Spinal cord (tissue), 10 donors: ENCODE data around the gene USP10. TPM values are rescaled to one million over a fixed set of nuclear protein-coding genes. Genes with fewer than 3 reads are reported as not detected.

Source experiments
- DNase-seq, 6 donors: peaks; one replicate each; pipeline versions ENCODE4 v3.0.0 to v3.0.0-alpha.2; 2013 to 2015; ENCODE audit warnings: low spot score in 6 of 6, low read depth in 4 of 6
- H3K27ac ChIP-seq: one replicate; pipeline ENCODE4 v1.5.1; 2013; ENCODE audit warnings: low read depth, low read length, control low read depth
- H3K27me3 ChIP-seq: one replicate; pipeline ENCODE4 v1.6.1; 2013; ENCODE audit warnings: low read length; ENCODE audit not compliant: control insufficient read depth, insufficient read depth
- H3K36me3 ChIP-seq: one replicate; pipeline ENCODE4 v1.6.1; 2013; ENCODE audit warnings: low read length; ENCODE audit not compliant: control insufficient read depth, insufficient read depth
- H3K4me1 ChIP-seq: one replicate; pipeline ENCODE4 v1.6.1; 2013; ENCODE audit warnings: low read length; ENCODE audit not compliant: control insufficient read depth, insufficient read depth
- H3K4me3 ChIP-seq: one replicate; pipeline ENCODE4 v1.5.1; 2013; ENCODE audit warnings: low read depth, low read length, control low read depth
- H3K9me3 ChIP-seq: one replicate; pipeline ENCODE4 v1.6.1; 2013; ENCODE audit warnings: low read length; ENCODE audit not compliant: control insufficient read depth, insufficient read depth
- WGBS: methylation state at CpG from one replicate; pipeline ENCODE4 v1.1.5; 2013; ENCODE audit warnings: missing lambda C conversion rate; ENCODE audit not compliant: insufficient coverage; 5-methylcytosine and 5-hydroxymethylcytosine counted together
- polyA plus RNA-seq, 2 donors: library from polyadenylated mRNA; unstranded; fragments of 120-200 nt; gene quantifications; one replicate each; pipeline ENCODE4 v1.2.1, GENCODE V29; 2013; ENCODE audit not compliant: insufficient read length in 2 of 2
- total RNA-seq, 2 donors: library from RNA; depleted of rRNA in 1 of 2; stranded (reverse); fragments of 120-200 nt in 1 of 2; fragments of >200 nt in 1 of 2; gene quantifications; one replicate each; pipeline versions ENCODE4 v1.2.3 to v1.2.4, GENCODE V29; 2013 to 2014
- donor health status: healthy.

USP10 gene
- total and polyA plus RNA-seq, 4 donors = 41.5 to 108 (median 70.2) TPM

GRCh38 chr16:84816023-84816422 is 116.2 kb downstream of the USP10 start:
- no peak overlapping the region for H3K4me3 ChIP-seq
- peaks cover 20% of the 10 kb centered on the region for H3K4me1 ChIP-seq
- no peaks in the 10 kb centered on the region for H3K9me3 ChIP-seq
- no peaks in the 10 kb centered on the region for H3K36me3 ChIP-seq
- DNase-seq = no peak
- peaks cover 7% of the 10 kb centered on the region for H3K27me3 ChIP-seq
- WGBS = 90% methylated on average over 5 of the region's 7 CpGs
- H3K27ac ChIP-seq = no peak overlapping the region

GRCh38 chr16:84816485-84816884 is 116.7 kb downstream of the USP10 start:
- WGBS = 82% methylated on average over 9 of the region's 10 CpGs
- H3K27ac ChIP-seq = no peak overlapping the region
- peaks cover 7% of the 10 kb centered on the region for H3K27me3 ChIP-seq
- no peaks in the 10 kb centered on the region for H3K9me3 ChIP-seq
- no peak overlapping the region for H3K4me3 ChIP-seq
- no peak for DNase-seq
- H3K4me1 ChIP-seq = peaks cover 23% of the 10 kb centered on the region
- no peaks in the 10 kb centered on the region for H3K36me3 ChIP-seq

GRCh38 chr16:84817206-84817605 is 117.4 kb downstream of the USP10 start:
- no peaks in the 10 kb centered on the region for H3K9me3 ChIP-seq
- peaks cover 7% of the 10 kb centered on the region for H3K27me3 ChIP-seq
- no peaks in the 10 kb centered on the region for H3K36me3 ChIP-seq
- no peak for DNase-seq
- 82% methylated on average over 9 of the region's 10 CpGs for WGBS
- H3K4me3 ChIP-seq = no peak overlapping the region
- H3K4me1 ChIP-seq = peaks cover 23% of the 10 kb centered on the region
- H3K27ac ChIP-seq = no peak overlapping the region

GRCh38 chr16:84817613-84818012 is 117.8 kb downstream of the USP10 start:
- Histone ChIP-seq H3K9me3 (no peaks in the 10 kb centered on the region), H3K4me3 (no peak overlapping the region)
- 100% methylated on average over 2 of the region's 2 CpGs for WGBS

GRCh38 chr16:84818133-84818532 is 118.3 kb downstream of the USP10 start:
- no peaks in the 10 kb centered on the region for H3K9me3 ChIP-seq
- H3K36me3 ChIP-seq = no peaks in the 10 kb centered on the region
- peaks cover 7% of the 10 kb centered on the region for H3K27me3 ChIP-seq
- no peak overlapping the region for H3K4me3 ChIP-seq
- 90% methylated on average over 2 of the region's 2 CpGs for WGBS
- no peak for DNase-seq
- H3K27ac ChIP-seq = no peak overlapping the region
- peaks cover 23% of the 10 kb centered on the region for H3K4me1 ChIP-seq

More at GRCh38 chr16:84817613-84818012, 117.8 kb downstream of the USP10 start:
- H3K27ac ChIP-seq = no peak overlapping the region
- peaks cover 23% of the 10 kb centered on the region for H3K4me1 ChIP-seq
- DNase-seq = no peak
- H3K36me3 ChIP-seq = no peaks in the 10 kb centered on the region
- peaks cover 7% of the 10 kb centered on the region for H3K27me3 ChIP-seq

- peaks cover 7% of the 10 kb centered on the region for H3K27me3 ChIP-seq
- peaks cover 23% of the 10 kb centered on the region for H3K4me1 ChIP-seq
- no peaks in the 10 kb centered on the region for H3K36me3 ChIP-seq
- H3K9me3 ChIP-seq = no peaks in the 10 kb centered on the region
- no peak overlapping the region for H3K27ac ChIP-seq
- WGBS = 63% methylated on average over 16 of the region's 29 CpGs
- H3K4me3 ChIP-seq = no peak overlapping the region
- DNase-seq = no peak
Measured at GRCh38 chr16:84818989-84819643, 119.3 kb downstream of the USP10 start.

GRCh38 chr16:84819644-84820304 is 120.0 kb downstream of the USP10 start, which contains the start of gene CRISPLD2:
TSS of gene CRISPLD2 (plus strand) at chr16:84819985. CDS start at chr16:84838496, 18,511 bp downstream.
- no peaks in the 10 kb centered on the region for H3K36me3 ChIP-seq
- H3K4me1 ChIP-seq = peaks cover 23% of the 10 kb centered on the region
- DNase-seq = peak; percentile 73 to 98 (median 83)
- 2% methylated on average over 53 of the region's 53 CpGs for WGBS
- H3K27me3 ChIP-seq = peaks cover 7% of the 10 kb centered on the region
- no peaks in the 10 kb centered on the region for H3K9me3 ChIP-seq
- peak within 1 kb of the TSS; percentile 52 for H3K4me3 ChIP-seq
- no peak within 1 kb of the TSS for H3K27ac ChIP-seq

GRCh38 chr16:84820305-84820684 is 120.5 kb downstream of the USP10 start:
- no peaks in the 10 kb centered on the region for H3K9me3 ChIP-seq
- DNase-seq = no peak
- H3K4me3 ChIP-seq = peak overlapping the region; percentile 52
- H3K27ac ChIP-seq = no peak overlapping the region
- no peaks in the 10 kb centered on the region for H3K36me3 ChIP-seq
- WGBS = 51% methylated on average over 7 of the region's 8 CpGs
- H3K27me3 ChIP-seq = peaks cover 7% of the 10 kb centered on the region
- H3K4me1 ChIP-seq = peaks cover 23% of the 10 kb centered on the region

- Histone ChIP-seq H3K4me1 (peaks cover 23% of the 10 kb centered on the region), H3K36me3 (no peaks in the 10 kb centered on the region), H3K27ac (no peak overlapping the region), H3K9me3 (no peaks in the 10 kb centered on the region), H3K27me3 (peaks cover 7% of the 10 kb centered on the region), H3K4me3 (peak overlapping the region; percentile 52)
- DNase-seq = no peak
- 79% methylated on average over 12 of the region's 12 CpGs for WGBS
Measured at GRCh38 chr16:84820771-84821170, 121.0 kb downstream of the USP10 start.

GRCh38 chr16:84821179-84821578 is 121.4 kb downstream of the USP10 start:
- H3K4me1 ChIP-seq = peaks cover 27% of the 10 kb centered on the region
- no peaks in the 10 kb centered on the region for H3K9me3 ChIP-seq
- H3K27ac ChIP-seq = no peak overlapping the region
- no peak overlapping the region for H3K4me3 ChIP-seq
- peaks cover 7% of the 10 kb centered on the region for H3K27me3 ChIP-seq
- DNase-seq = no peak
- no peaks in the 10 kb centered on the region for H3K36me3 ChIP-seq
- WGBS = 94% methylated on average over 9 of the region's 9 CpGs
